CD4-positive, alpha-beta T cell (primary cell): ENCODE results near the gene CAMK2A. TPM values are rescaled to one million over a fixed set of nuclear protein-coding genes. Genes with fewer than 3 reads are reported as not detected.

Experiments
- ATAC-seq: fragments of 200-7000 bp; cut with Tn5 transposase; one replicate; pipeline ENCODE4 v1.10.0; 2022; ENCODE audit warnings: mild to moderate bottlenecking; ENCODE audit not compliant: poor library complexity
- CTCF ChIA-PET: fragments of 350-600 bp; sonication (Branson Sonifier 250); formaldehyde crosslinking; loops from one replicate; lab custom pipeline; 2021; ENCODE audit warnings: antibody characterized with exemption, inconsistent platforms; lab: Charles Lee
- POLR2A ChIA-PET: fragments of 350-600 bp; sonication (Branson Sonifier 250); formaldehyde crosslinking; loops from one replicate; lab custom pipeline; 2021; ENCODE audit warnings: antibody characterized with exemption, inconsistent platforms; lab: Charles Lee
- DNase-seq, 14 experiments: peaks; one replicate each; pipeline ENCODE4 v3.0.0-alpha.2; 2013 to 2020; ENCODE audit warnings: mixed read lengths in 2 of 14
- H3K27ac ChIP-seq, 2 donors: one replicate each; pipeline versions ENCODE4 v1.5.1 to v1.7.0; 2013; ENCODE audit warnings: low read length in 2 of 2, low read depth in 1 of 2, mild to moderate bottlenecking in 1 of 2
- H3K27me3 ChIP-seq, 2 experiments: 1 replicate in 1 of 2; 2 replicates in 1 of 2; pipeline versions ENCODE4 v1.6.1 to v1.7.0; 2013; ENCODE audit warnings: low read length in 2 of 2, control low read depth in 1 of 2, mild to moderate bottlenecking in 1 of 2, moderate library complexity in 1 of 2; ENCODE audit not compliant: insufficient read depth in 2 of 2, control insufficient read depth in 1 of 2
- H3K36me3 ChIP-seq: one replicate; pipeline ENCODE4 v1.6.1; 2013; ENCODE audit warnings: low read length, control low read depth; ENCODE audit not compliant: insufficient read depth
- H3K4me1 ChIP-seq: one replicate; pipeline ENCODE4 v1.6.1; 2013; ENCODE audit warnings: low read length, control low read depth; ENCODE audit not compliant: insufficient read depth
- H3K4me3 ChIP-seq: one replicate; pipeline ENCODE4 v1.5.1; 2013; ENCODE audit warnings: mild to moderate bottlenecking, low read length, moderate library complexity
- H3K9me3 ChIP-seq, 2 experiments: 1 replicate in 1 of 2; 2 replicates in 1 of 2; pipeline versions ENCODE4 v1.6.1 to v1.7.0; 2013; ENCODE audit warnings: low read length in 2 of 2, mild to moderate bottlenecking in 2 of 2, control low read depth in 1 of 2, moderate library complexity in 1 of 2; ENCODE audit not compliant: control insufficient read depth in 1 of 2, insufficient read depth in 1 of 2
- H3K27ac Mint-ChIP-seq: one replicate; pipeline ENCODE4 v1.8.0; 2020; ENCODE audit warnings: mixed read lengths
- H3K27me3 Mint-ChIP-seq: one replicate; pipeline ENCODE4 v1.8.0; 2021; ENCODE audit warnings: mixed read lengths
- H3K36me3 Mint-ChIP-seq: one replicate; pipeline ENCODE4 v1.8.0; 2021; ENCODE audit warnings: low read depth, mixed read lengths
- H3K4me1 Mint-ChIP-seq: one replicate; pipeline ENCODE4 v1.8.0; 2021; ENCODE audit warnings: low read depth, mixed read lengths
- H3K4me3 Mint-ChIP-seq: one replicate; pipeline ENCODE4 v1.8.0; 2020; ENCODE audit warnings: mild to moderate bottlenecking, mixed read lengths
- H3K9me3 Mint-ChIP-seq: one replicate; pipeline ENCODE4 v1.8.0; 2020; ENCODE audit warnings: mixed read lengths
- intact Hi-C, 2 experiments: fragments of 100-400 bp; cut with DNase I in 1 of 2; cut with micrococcal nuclease in 1 of 2; formaldehyde crosslinking; loops; one replicate each; pipeline versions ENCODE4 v1.15.1 to v1.9.0; 2023 to 2025; cut with DNase I, micrococcal nuclease
- total RNA-seq, 174 experiments: library from RNA in 2 of 174; stranded (reverse) in 2 of 174; gene quantifications; one replicate each; pipeline ENCODE4 v1.2.3 and lab custom pipeline; 2021 to 2026
- TF ChIP-seq, protein P1 (sequence below): fragments of 200-600 bp; IDR thresholded peaks from one replicate; pipeline ENCODE4 v1.8.0; 2022; ENCODE audit warnings: antibody characterized with exemption, mild to moderate bottlenecking

Gene CAMK2A
- total RNA-seq, 2 experiments from 2014 or later = 0.05 to 0.22 TPM

DNA sequence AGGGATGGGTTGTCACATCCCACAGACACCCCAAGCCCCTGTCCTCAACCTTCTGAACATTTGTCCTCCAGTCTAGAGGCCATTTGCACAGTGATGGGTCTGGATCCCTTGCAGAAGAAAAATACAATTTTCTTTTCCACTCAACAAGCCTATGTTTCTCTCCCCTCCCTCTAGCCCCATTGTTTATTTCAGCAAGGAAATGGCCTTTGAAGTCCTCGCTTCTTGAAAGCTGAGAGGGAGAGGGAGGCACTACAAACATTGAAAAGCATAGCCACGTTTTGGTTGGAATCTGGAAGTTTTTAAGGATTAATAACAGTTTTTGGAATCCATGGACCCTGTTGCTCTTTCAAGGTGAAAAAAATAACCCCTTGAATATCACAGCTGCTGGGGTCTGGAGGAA, 37.1 kb upstream of the CAMK2A start:
- ChIA-PET CTCF (no interaction called here), POLR2A (no interaction called here)
- Mint-ChIP-seq H3K27me3 (no peaks in the 10 kb centered on the region), H3K9me3 (no peaks in the 10 kb centered on the region), H3K27ac (no peak overlapping the region), H3K4me3 (no peak overlapping the region), H3K36me3 (no peaks in the 10 kb centered on the region), H3K4me1 (no peaks in the 10 kb centered on the region)
- no peak for ATAC-seq
- intact Hi-C loops = no loop called here
- no peaks in the 10 kb centered on the region for H3K9me3 ChIP-seq
- no peaks in the 10 kb centered on the region for H3K36me3 ChIP-seq
- H3K27ac ChIP-seq = no peak overlapping the region
- no peak for DNase-seq
- no peaks in the 10 kb centered on the region for H3K4me1 ChIP-seq
- TF ChIP-seq, protein P1, sequence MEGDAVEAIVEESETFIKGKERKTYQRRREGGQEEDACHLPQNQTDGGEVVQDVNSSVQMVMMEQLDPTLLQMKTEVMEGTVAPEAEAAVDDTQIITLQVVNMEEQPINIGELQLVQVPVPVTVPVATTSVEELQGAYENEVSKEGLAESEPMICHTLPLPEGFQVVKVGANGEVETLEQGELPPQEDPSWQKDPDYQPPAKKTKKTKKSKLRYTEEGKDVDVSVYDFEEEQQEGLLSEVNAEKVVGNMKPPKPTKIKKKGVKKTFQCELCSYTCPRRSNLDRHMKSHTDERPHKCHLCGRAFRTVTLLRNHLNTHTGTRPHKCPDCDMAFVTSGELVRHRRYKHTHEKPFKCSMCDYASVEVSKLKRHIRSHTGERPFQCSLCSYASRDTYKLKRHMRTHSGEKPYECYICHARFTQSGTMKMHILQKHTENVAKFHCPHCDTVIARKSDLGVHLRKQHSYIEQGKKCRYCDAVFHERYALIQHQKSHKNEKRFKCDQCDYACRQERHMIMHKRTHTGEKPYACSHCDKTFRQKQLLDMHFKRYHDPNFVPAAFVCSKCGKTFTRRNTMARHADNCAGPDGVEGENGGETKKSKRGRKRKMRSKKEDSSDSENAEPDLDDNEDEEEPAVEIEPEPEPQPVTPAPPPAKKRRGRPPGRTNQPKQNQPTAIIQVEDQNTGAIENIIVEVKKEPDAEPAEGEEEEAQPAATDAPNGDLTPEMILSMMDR = no peak
- H3K27me3 ChIP-seq = no peaks in the 10 kb centered on the region
- H3K4me3 ChIP-seq = no peak overlapping the region

DNA sequence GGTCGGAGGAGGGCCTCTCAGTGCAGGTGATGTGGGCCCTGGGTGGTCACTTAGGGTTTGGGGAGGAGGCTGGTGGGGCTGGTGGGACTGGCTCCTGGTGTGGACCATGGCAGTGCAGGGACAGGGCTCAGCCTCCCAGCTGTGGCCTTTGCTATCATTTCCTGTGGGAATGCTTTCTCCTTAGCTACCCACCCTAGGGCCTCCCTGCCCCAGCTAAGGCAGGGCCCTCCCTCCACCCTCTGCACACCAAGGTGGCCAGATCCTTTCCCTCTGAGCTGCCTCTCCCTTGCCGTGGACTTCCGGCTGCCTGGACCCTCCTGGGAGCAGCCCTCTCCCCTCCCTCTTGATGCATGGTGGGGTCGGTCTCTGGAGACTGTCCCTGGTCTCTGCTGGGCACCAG, 35.9 kb upstream of the CAMK2A start:
- Mint-ChIP-seq H3K27ac (no peak overlapping the region), H3K4me1 (no peaks in the 10 kb centered on the region), H3K4me3 (no peak overlapping the region), H3K9me3 (no peaks in the 10 kb centered on the region), H3K27me3 (no peaks in the 10 kb centered on the region), H3K36me3 (no peaks in the 10 kb centered on the region)
- Histone ChIP-seq H3K36me3 (no peaks in the 10 kb centered on the region), H3K4me1 (no peaks in the 10 kb centered on the region), H3K27me3 (no peaks in the 10 kb centered on the region), H3K4me3 (no peak overlapping the region), H3K9me3 (no peaks in the 10 kb centered on the region), H3K27ac (no peak overlapping the region)
- POLR2A ChIA-PET = no interaction called here
- intact Hi-C loops = no loop called here
- DNase-seq (no peak), ATAC-seq (no peak)
- TF ChIP-seq, protein P1 = no peak
- CTCF ChIA-PET = interaction anchor here (0.9 kb wide), 1 partner anchor 9 kb away, joined by 3 read pairs; no protein-coding TSS in a partner anchor

DNA sequence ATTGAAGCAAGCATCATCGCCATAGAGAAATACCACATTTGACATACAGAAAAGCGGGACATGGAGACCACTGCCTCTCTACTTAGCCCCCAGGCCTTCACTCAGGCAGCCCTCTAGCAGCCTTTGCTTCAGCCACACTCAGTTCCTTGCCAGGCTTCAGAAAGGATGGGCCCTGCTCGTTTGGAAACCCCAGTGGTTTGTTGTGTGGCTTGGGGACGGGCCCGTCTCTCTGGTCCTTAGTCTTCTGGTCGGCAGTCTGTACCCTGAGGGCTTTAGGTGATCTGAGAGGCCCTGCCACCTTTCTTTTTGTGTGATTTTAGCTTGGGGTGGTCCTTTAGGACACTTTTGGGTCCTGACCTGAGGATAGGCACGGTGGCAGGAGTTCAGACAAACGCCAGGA, 34.2 kb upstream of the CAMK2A start:
- DNase-seq = no peak
- Histone ChIP-seq H3K4me3 (no peak overlapping the region), H3K4me1 (no peaks in the 10 kb centered on the region), H3K27ac (no peak overlapping the region), H3K27me3 (no peaks in the 10 kb centered on the region), H3K9me3 (no peaks in the 10 kb centered on the region), H3K36me3 (no peaks in the 10 kb centered on the region)
- no peak for ATAC-seq
- H3K4me3 Mint-ChIP-seq = no peak overlapping the region
- no peaks in the 10 kb centered on the region for H3K36me3 Mint-ChIP-seq
- TF ChIP-seq, protein P1 = no peak
- no peaks in the 10 kb centered on the region for H3K9me3 Mint-ChIP-seq
- H3K27me3 Mint-ChIP-seq = no peaks in the 10 kb centered on the region
- no peak overlapping the region for H3K27ac Mint-ChIP-seq
- no peaks in the 10 kb centered on the region for H3K4me1 Mint-ChIP-seq
- ChIA-PET CTCF (no interaction called here), POLR2A (no interaction called here)
- intact Hi-C loops = no loop called here
